Measurements from ENCODE around the gene HLA-E. TPM values are rescaled to one million over a fixed set of nuclear protein-coding genes. Genes with fewer than 3 reads are reported as not detected.

The HLA-E gene
- polyA plus RNA-seq, 3 donors: 870 to 944 (median 893) TPM

- H2AFZ ChIP-seq (ENCODE audit: insufficient read depth, low read depth, low read length, poor library complexity, severe bottlenecking): no peak overlapping the region
- H3K27me3 ChIP-seq (ENCODE audit: control insufficient read depth in 2 of 2, insufficient read depth in 2 of 2, low read length in 2 of 2): peaks cover 96 to 99% of the 10 kb centered on the region in 2 donors
- H3K27me3 Mint-ChIP-seq (ENCODE audit: low read depth in 3 of 3): peaks cover 78 to 94% (median 93%) of the 10 kb centered on the region in 3 donors
- H3K4me1 ChIP-seq (ENCODE audit: control insufficient read depth in 1 of 2, insufficient read depth in 2 of 2, low read length in 2 of 2): peaks cover 5 to 7% of the 10 kb centered on the region in 2 donors
- TF ChIP-seq CTCF (IDR thresholded peaks at IDR 0.05): no peak
- H3K4me3 Mint-ChIP-seq: peak overlapping the region in 1 of 2 donors; percentile 83
- peak overlapping the region; percentile 21 for H3K4me2 ChIP-seq (replicated peaks; ENCODE audit: extremely low read depth, low read length, poor library complexity, severe bottlenecking)
- 5% methylated on average over 7 of the region's 20 CpGs for WGBS (ENCODE audit: insufficient coverage)
- H3K36me3 ChIP-seq (replicated peaks in 1 of 2; ENCODE audit: control insufficient read depth in 1 of 2, insufficient read depth in 2 of 2, low read length in 2 of 2): no peaks in the 10 kb centered on the region
- peaks cover 0 to 4% of the 10 kb centered on the region in 2 donors for H3K36me3 Mint-ChIP-seq
- H3K27ac ChIP-seq (ENCODE audit: low read depth in 1 of 2, low read length in 2 of 2): no peak overlapping the region
- peaks cover 0 to 12% (median 5%) of the 10 kb centered on the region in 7 donors for H3K9me3 Mint-ChIP-seq
- no peak overlapping the region for H3K9ac ChIP-seq (ENCODE audit: insufficient read depth, low read length, poor library complexity, severe bottlenecking)
- intact Hi-C loops (cut with micrococcal nuclease): no loop called here
- H3K27ac Mint-ChIP-seq: no peak overlapping the region
- H3K79me2 ChIP-seq (ENCODE audit: insufficient read depth, low read length): no peaks in the 10 kb centered on the region
- H3K4me1 Mint-ChIP-seq: peaks cover 13% of the 10 kb centered on the region
- no peaks in the 10 kb centered on the region for H4K20me1 ChIP-seq (ENCODE audit: insufficient read depth, low read length)
- peak in 1 of 3 donors; percentile 47 for DNase-seq
- H3K4me3 ChIP-seq (replicated peaks in 1 of 3; ENCODE audit: low read depth in 2 of 3, low read length in 3 of 3): peak overlapping the region in 1 of 3 experiments; percentile 19
- peaks cover 0 to 22% of the 10 kb centered on the region in 2 donors for H3K9me3 ChIP-seq (replicated peaks in 1 of 2; ENCODE audit: control insufficient read depth in 1 of 2, insufficient read depth in 1 of 2, low read length in 2 of 2)
Observed at GRCh38 chr6:30443657-30444450, 45.5 kb upstream of the HLA-E start.

- H3K27me3 Mint-ChIP-seq (ENCODE audit: low read depth in 3 of 3): peaks cover 79 to 94% (median 93%) of the 10 kb centered on the region in 3 donors
- intact Hi-C loops (cut with micrococcal nuclease): no loop called here
- peak overlapping the region; percentile 21 for H3K4me2 ChIP-seq (replicated peaks; ENCODE audit: extremely low read depth, low read length, poor library complexity, severe bottlenecking)
- no peak for TF ChIP-seq CTCF (IDR thresholded peaks at IDR 0.05)
- peak overlapping the region in 1 of 3 experiments; percentile 19 for H3K4me3 ChIP-seq (replicated peaks in 1 of 3; ENCODE audit: low read depth in 2 of 3, low read length in 3 of 3)
- peaks cover 0 to 14% (median 5%) of the 10 kb centered on the region in 7 donors for H3K9me3 Mint-ChIP-seq
- peaks cover 5 to 7% of the 10 kb centered on the region in 2 donors for H3K4me1 ChIP-seq (ENCODE audit: control insufficient read depth in 1 of 2, insufficient read depth in 2 of 2, low read length in 2 of 2)
- WGBS (ENCODE audit: insufficient coverage): 35% methylated on average over 4 of the region's 8 CpGs
- H3K27me3 ChIP-seq (ENCODE audit: control insufficient read depth in 2 of 2, insufficient read depth in 2 of 2, low read length in 2 of 2): peaks cover 96 to 99% of the 10 kb centered on the region in 2 donors
- peaks cover 13% of the 10 kb centered on the region for H3K4me1 Mint-ChIP-seq
- H3K9ac ChIP-seq (ENCODE audit: insufficient read depth, low read length, poor library complexity, severe bottlenecking): no peak overlapping the region
- no peak overlapping the region for H2AFZ ChIP-seq (ENCODE audit: insufficient read depth, low read depth, low read length, poor library complexity, severe bottlenecking)
- H3K27ac ChIP-seq (ENCODE audit: low read depth in 1 of 2, low read length in 2 of 2): no peak overlapping the region
- no peak for DNase-seq
- peaks cover 0 to 22% of the 10 kb centered on the region in 2 donors for H3K9me3 ChIP-seq (replicated peaks in 1 of 2; ENCODE audit: control insufficient read depth in 1 of 2, insufficient read depth in 1 of 2, low read length in 2 of 2)
- peak overlapping the region in 1 of 2 donors; percentile 81 for H3K4me3 Mint-ChIP-seq
- peaks cover 0 to 6% of the 10 kb centered on the region in 2 donors for H3K36me3 Mint-ChIP-seq
- no peaks in the 10 kb centered on the region for H3K79me2 ChIP-seq (ENCODE audit: insufficient read depth, low read length)
- no peaks in the 10 kb centered on the region for H3K36me3 ChIP-seq (replicated peaks in 1 of 2; ENCODE audit: control insufficient read depth in 1 of 2, insufficient read depth in 2 of 2, low read length in 2 of 2)
- H4K20me1 ChIP-seq (ENCODE audit: insufficient read depth, low read length): no peaks in the 10 kb centered on the region
- H3K27ac Mint-ChIP-seq: no peak overlapping the region
Observed at GRCh38 chr6:30444451-30444742, 44.9 kb upstream of the HLA-E start.

All from CD14-positive monocyte (primary cell).